Superior temporal gyrus (tissue), 1 donor: Measurements from ENCODE around the gene TNFAIP3.
"Not testable (repeated sequence)": the region's sequence is repeated elsewhere in the genome, so short reads cannot be mapped to it uniquely, and the experiment has no call there.

Experiments used
- DNase-seq: peaks from one replicate; pipeline ENCODE4 v3.0.0-alpha.2; 2016; ENCODE audit errors: extremely low spot score

Gene TNFAIP3

GRCh38 chr6:137866914-137867684, at the start of gene TNFAIP3:
TSS of gene TNFAIP3 (plus strand) at chr6:137867259. CDS start at chr6:137871228, 3,969 bp downstream.
- peak; percentile 90 for DNase-seq

DNA sequence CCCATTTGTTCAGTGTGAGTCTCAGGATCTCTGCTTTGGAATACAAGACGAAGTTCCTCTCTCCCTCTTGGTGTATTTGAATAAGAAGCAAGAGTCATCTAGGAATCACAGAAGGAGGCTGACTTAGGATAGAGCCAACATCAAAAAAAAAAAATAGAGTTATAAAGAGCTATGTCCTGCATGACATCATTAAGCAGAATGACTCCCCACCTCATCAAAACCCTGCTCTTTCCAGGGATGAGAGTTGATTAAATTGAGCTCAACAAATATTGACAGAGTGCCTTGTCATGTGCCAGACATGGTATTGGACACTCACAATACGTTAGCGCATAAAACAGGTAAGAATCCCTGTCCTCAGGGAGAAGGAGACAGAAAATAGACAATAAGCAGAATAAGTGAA, 48.6 kb upstream of the TNFAIP3 start:
- no peak for DNase-seq

DNA sequence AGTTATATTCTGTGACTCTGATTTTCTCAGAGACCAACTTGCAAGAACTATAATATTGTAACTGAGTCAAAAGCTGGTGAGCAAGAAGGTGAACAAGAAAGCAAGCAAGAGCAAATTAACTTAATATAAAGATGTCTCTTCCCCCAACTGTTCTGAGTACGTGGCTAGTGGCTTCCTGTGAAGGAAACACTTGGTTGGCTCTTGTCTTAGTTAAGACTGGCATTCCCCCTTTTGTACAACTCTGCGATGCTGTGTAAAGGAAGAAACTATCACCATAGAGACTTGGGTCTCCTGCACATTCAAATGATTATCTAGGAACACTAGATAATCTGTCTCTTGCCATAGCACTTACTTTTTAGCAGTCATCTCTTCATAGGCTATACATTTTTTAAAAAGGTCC, 47.3 kb upstream of the TNFAIP3 start:
- no peak for DNase-seq

- no peak for DNase-seq
These were observed 46.6 kb upstream of the TNFAIP3 start for GRCh38 chr6:137820425-137820824.

- DNase-seq, result no peak
These were observed 46.1 kb upstream of the TNFAIP3 start for GRCh38 chr6:137820952-137821351.

DNA sequence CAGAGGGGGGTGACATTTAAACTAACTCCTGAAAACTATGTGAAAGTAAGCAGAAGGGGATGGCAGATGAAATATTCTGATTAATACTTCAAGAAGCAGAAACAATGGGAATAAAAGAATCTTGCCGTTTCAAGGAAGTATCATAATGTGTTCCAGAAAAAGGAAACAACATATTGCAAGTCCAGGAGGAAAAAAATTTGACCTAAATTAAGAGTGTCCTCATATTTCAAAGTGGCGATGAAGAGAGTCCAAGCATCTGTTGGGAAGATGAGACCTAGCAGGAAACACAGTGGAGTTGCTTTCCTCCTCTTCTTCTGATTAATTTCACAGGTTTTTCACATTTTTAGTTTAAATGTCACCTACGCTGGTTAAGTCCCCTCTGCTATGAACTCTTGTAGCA, 45.6 kb upstream of the TNFAIP3 start:
- DNase-seq, result no peak

- peak; percentile 46 for DNase-seq
These were observed 43.1 kb upstream of the TNFAIP3 start for GRCh38 chr6:137823826-137824555.

GRCh38 chr6:137824556-137824879, 42.5 kb upstream of the TNFAIP3 start:
- no peak for DNase-seq

DNA sequence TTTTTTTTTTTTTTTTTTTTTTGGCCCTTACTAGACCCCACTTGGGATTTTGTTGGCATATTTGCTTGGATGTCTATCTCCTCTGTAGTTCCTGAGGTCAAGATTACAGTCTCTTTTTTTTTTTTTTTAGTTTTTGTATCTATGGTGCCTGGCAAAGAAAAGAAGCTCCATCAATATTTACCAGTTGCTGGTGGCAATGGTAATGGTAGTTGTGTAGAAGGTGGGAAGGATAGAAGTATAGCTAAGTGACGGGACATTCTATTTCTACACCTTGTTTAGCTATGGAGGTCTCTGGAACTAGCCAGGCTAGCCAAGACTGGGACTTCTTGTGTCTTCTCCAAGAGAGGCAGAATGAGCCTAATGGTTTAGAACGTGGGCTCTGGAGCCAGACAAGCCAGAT, 42.2 kb upstream of the TNFAIP3 start:
- DNase-seq, result no peak

GRCh38 chr6:137827411-137827940, 39.6 kb upstream of the TNFAIP3 start:
- no peak for DNase-seq

DNA sequence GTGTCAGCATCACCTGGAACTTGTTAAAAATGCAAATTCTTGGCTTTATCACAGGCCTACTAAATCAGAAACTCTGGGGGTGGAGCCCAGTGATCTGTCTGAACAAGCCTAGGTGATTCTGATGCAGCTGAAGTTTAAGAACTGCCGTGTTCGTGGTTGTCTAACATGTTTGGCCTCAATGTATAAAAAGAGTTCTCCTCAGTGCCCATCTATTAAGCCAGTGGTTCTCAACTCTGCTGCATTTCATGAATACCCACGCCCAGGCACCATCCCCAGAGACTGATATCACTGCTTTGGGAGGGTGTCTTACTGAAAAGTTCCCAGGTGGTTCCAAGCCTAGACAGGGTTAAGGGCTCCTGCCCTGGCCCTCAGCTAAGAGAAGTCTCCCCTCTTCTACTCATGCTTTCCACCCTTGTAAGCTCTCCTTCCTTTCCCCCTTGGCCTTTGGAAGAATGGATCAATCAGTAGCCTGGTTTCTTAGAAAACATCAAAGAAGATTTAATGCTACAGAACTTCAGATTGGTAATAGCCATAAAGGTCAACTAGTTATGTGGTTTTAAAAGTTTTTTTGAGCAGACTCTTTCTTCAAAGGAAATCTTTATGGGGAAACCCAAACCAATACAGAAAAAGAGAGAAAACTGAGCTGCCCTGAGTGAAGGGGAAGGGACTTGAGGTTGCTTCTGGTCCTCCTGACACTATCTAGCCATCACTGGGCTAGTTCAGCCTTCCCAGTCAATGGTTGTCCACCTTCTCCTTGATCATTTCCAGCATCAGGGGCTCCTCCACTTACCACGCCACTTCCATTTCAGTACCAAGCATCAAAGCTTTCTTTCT, 38.9 kb upstream of the TNFAIP3 start:
- no peak for DNase-seq

GRCh38 chr6:137829641-137830083, 37.4 kb upstream of the TNFAIP3 start:
- DNase-seq, result no peak

DNA sequence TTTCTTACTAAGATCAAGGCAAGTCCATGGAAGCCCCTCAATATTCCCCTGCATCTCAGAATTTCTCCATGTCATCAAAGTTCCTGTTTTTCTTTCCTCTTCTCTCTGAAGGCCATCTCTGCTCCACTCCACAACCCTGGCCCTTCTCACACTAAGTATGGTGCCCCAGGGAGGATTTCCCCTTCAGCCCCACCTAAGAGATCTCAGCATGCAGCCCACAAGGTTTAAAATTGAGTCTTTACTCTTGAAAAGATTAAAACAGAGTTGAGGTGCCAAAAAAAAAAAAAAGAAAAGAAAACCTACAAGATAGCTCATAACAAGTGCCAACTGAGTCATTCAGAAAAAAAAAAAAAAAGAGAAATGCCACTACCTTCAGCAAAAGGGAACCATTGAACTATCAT, 36.5 kb upstream of the TNFAIP3 start:
- DNase-seq, result no peak

DNA sequence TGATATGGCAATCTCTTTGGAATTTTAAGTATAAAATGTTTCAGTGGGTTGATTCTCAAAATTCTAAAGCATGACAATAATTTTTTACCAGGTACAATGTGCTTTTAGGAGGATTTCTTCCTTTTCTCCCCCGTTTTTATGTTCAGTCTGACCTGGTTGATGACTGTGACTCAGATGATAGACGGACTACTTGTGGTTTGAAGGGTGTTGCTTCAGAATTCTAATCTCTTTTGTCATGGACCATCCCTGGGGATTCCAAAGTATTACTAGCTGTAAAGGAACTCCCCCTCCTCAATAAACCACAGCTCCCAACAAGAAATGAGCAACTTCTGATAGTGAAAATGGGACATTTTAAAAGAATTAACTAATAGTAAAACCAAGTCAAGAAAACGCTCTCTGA, 34.9 kb upstream of the TNFAIP3 start:
- no peak for DNase-seq

- no peak for DNase-seq
These were observed 32.6 kb upstream of the TNFAIP3 start for GRCh38 chr6:137834508-137834907.

GRCh38 chr6:137836788-137837187, 30.3 kb upstream of the TNFAIP3 start:
- no peak for DNase-seq

DNA sequence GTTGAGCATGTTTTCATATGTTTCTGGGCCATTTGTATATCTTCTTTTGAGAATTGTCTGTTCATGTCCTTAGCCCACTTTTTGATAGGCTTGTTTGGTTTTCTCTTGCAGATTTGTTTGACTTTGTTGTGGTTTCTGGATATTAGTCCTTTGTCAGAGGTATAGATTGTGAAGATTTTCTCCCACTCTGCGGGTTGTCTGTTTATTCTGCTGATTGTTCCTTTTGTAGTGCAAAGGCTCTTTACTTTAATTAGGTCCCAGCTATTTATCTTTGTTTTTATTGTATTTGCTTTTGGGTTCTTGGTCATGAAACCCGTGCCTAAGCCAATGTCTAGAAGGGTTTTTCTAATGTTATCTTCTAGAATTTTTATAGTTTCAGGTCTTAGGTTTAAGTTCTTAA, 29.0 kb upstream of the TNFAIP3 start:
- DNase-seq, result not testable (repeated sequence)

DNA sequence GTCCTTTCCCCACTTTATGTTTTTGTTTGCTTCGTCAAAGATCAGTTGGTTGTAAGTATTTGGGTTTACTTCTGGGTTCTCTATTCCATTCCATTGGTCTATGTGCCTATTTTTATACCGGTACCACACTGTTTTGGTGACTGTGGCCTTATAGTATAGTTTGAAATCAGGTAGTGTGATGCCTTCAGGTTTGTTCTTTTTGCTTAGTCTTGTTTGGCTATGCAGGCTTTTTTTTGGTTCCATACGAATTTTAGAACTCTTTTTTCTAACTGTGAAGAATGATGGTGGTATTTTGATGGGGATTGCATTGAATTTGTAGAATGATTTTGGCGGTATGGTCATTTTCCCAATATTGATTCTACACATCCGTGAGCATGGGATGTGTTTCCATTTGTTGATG, 28.5 kb upstream of the TNFAIP3 start:
- not testable (repeated sequence) for DNase-seq

- no peak for DNase-seq
These were observed 28.0 kb upstream of the TNFAIP3 start for GRCh38 chr6:137839076-137839475.

- no peak for DNase-seq
These were observed 26.8 kb upstream of the TNFAIP3 start for GRCh38 chr6:137840252-137840651.

- no peak for DNase-seq
These were observed 23.8 kb upstream of the TNFAIP3 start for GRCh38 chr6:137843211-137843610.

GRCh38 chr6:137844327-137844726, 22.7 kb upstream of the TNFAIP3 start:
- DNase-seq, result not testable (repeated sequence)
